Ishikawa (cell line): ENCODE measurements around the gene MLLT3.

Experiments
- CEBPB ChIP-seq: IDR thresholded peaks from 2 replicates; pipeline ENCODE4 v1.6.1; 2012
- CREB1 ChIP-seq: IDR thresholded peaks from 2 replicates; pipeline ENCODE4 v1.6.1; 2012; ENCODE audit warnings: low read depth
- EGR1 ChIP-seq: IDR thresholded peaks from 2 replicates; pipeline ENCODE4 v1.6.1; 2012
- EP300 ChIP-seq: IDR thresholded peaks from 2 replicates; pipeline ENCODE4 v1.6.1; 2012; ENCODE audit warnings: borderline replicate concordance
- MAX ChIP-seq: IDR thresholded peaks from 2 replicates; pipeline ENCODE4 v1.6.1; 2012
- NFIC ChIP-seq: IDR thresholded peaks from 2 replicates; pipeline ENCODE4 v1.6.1; 2012
- RAD21 ChIP-seq: IDR thresholded peaks from 2 replicates; pipeline ENCODE4 v1.6.1; 2012; ENCODE audit warnings: low read depth
- REST ChIP-seq: IDR thresholded peaks from 2 replicates; pipeline ENCODE4 v1.6.1; 2012; ENCODE audit warnings: low read depth, mild to moderate bottlenecking
- TAF1 ChIP-seq: IDR thresholded peaks from 2 replicates; pipeline ENCODE4 v1.6.1; 2012; ENCODE audit warnings: low read depth, mild to moderate bottlenecking
- TCF12 ChIP-seq: IDR thresholded peaks from 2 replicates; pipeline ENCODE4 v1.6.1; 2012; ENCODE audit warnings: low read depth
- YY1 ChIP-seq: IDR thresholded peaks from 2 replicates; pipeline ENCODE4 v1.6.1; 2012; ENCODE audit warnings: low read depth
- ZBTB7A ChIP-seq: IDR thresholded peaks from 2 replicates; pipeline ENCODE4 v1.6.1; 2012; ENCODE audit warnings: low read depth

GRCh38 chr9:20377790-20378189, 244.5 kb downstream of the MLLT3 start:
- TF ChIP-seq TAF1 (no peak), REST (no peak), EP300 (no peak), RAD21 (no peak), NFIC (no peak), CREB1 (no peak), TCF12 (no peak), CEBPB (no peak), YY1 (no peak), MAX (no peak), ZBTB7A (no peak), EGR1 (no peak)
